H1 (cell line): ENCODE measurements around the gene ERICH3.

Source experiments
- CTCF ChIP-seq, 3 experiments: IDR thresholded peaks; 1 replicate in 2 of 3; 2 replicates in 1 of 3; pipeline versions ENCODE4 v1.5.1 to v1.6.1; 2011; ENCODE audit warnings: low read length in 3 of 3, mild to moderate bottlenecking in 3 of 3, inconsistent platforms in 2 of 3, low read depth in 1 of 3, moderate library complexity in 1 of 3; ENCODE audit not compliant: insufficient read depth in 1 of 3; ENCODE audit errors: control extremely low read depth in 1 of 3
- EGR1 ChIP-seq: IDR thresholded peaks from 2 replicates; pipeline ENCODE4 v1.6.1; 2011; ENCODE audit warnings: low read depth, low read length, borderline replicate concordance
- FOSL1 ChIP-seq: IDR thresholded peaks from 2 replicates; pipeline ENCODE4 v1.6.1; 2011; ENCODE audit warnings: mild to moderate bottlenecking, low read depth, low read length, moderate library complexity; ENCODE audit not compliant: insufficient read depth
- NRF1 ChIP-seq: IDR thresholded peaks from 2 replicates; pipeline ENCODE4 v1.6.1; 2011; ENCODE audit warnings: mild to moderate bottlenecking, low read depth, low read length, improper control_type of control experiment
- POLR2A ChIP-seq, 2 experiments: IDR thresholded peaks; 1 replicate in 1 of 2; 2 replicates in 1 of 2; pipeline ENCODE4 v1.6.1; 2011; ENCODE audit warnings: low read depth in 2 of 2, low read length in 2 of 2, mild to moderate bottlenecking in 2 of 2; ENCODE audit errors: control extremely low read depth in 1 of 2
- POU5F1 ChIP-seq: IDR thresholded peaks from 2 replicates; pipeline ENCODE4 v1.6.1; 2011; ENCODE audit warnings: low read depth, mild to moderate bottlenecking, low read length, moderate library complexity
- SIX5 ChIP-seq: IDR thresholded peaks from 2 replicates; pipeline ENCODE4 v1.6.1; 2011; ENCODE audit warnings: mild to moderate bottlenecking, low read depth, low read length

GRCh38 chr1:74690364-74690696, 16.7 kb upstream of the ERICH3 start:
- TF ChIP-seq CTCF (IDR thresholded peaks at IDR 0.05; ENCODE audit: control extremely low read depth in 1 of 3, insufficient read depth in 1 of 3, low read depth in 1 of 3, low read length in 3 of 3) (no peak), SIX5 (no peak), POU5F1 (no peak), NRF1 (no peak), POLR2A (IDR thresholded peaks at IDR 0.05; ENCODE audit: control extremely low read depth in 1 of 2, low read depth in 2 of 2, low read length in 2 of 2) (no peak), FOSL1 (no peak), EGR1 (no peak)
